Measurements from ENCODE around the gene USP12.

- TF ChIP-seq CTCF (IDR thresholded peaks at IDR 0.05), result no peak
- TF ChIP-seq POLR2A (IDR thresholded peaks at IDR 0.05), result no peak
Measured at GRCh38 chr13:27040826-27041108, 130.8 kb downstream of the USP12 start.

All from suprapubic skin (tissue), 3 donors.